ENCODE results near the gene IGFALS. TPM values are rescaled to one million over a fixed set of nuclear protein-coding genes. Genes with fewer than 3 reads are reported as not detected.

Gene IGFALS
- total and polyA plus RNA-seq, 2 experiments from 2014 or later = 1.3 to 2.1 TPM

- no peak overlapping the region for H3K27ac ChIP-seq
- H3K9me3 ChIP-seq (ENCODE audit: low read depth) = no peaks in the 10 kb centered on the region
- H3K4me1 ChIP-seq (ENCODE audit: low read depth) = no peaks in the 10 kb centered on the region
- no peak for DNase-seq (ENCODE audit: low read depth in 1 of 2, low spot score in 1 of 2)
- TF ChIP-seq CTCF (IDR thresholded peaks at IDR 0.05; ENCODE audit: low read depth, low read length) = no peak
- H3K36me3 ChIP-seq = peaks cover 4% of the 10 kb centered on the region
- no peak overlapping the region for H3K4me3 ChIP-seq
- H3K27me3 ChIP-seq = no peaks in the 10 kb centered on the region
Observed at GRCh38 chr16:1741553-1742165, 51.8 kb downstream of the IGFALS start.

GRCh38 chr16:1740781-1741490 lies 52.6 kb downstream of the IGFALS start:
- H3K27ac ChIP-seq = no peak overlapping the region
- H3K9me3 ChIP-seq (ENCODE audit: low read depth) = no peaks in the 10 kb centered on the region
- H3K36me3 ChIP-seq = peaks cover 4% of the 10 kb centered on the region
- no peaks in the 10 kb centered on the region for H3K27me3 ChIP-seq
- no peak for DNase-seq (ENCODE audit: low read depth in 1 of 2, low spot score in 1 of 2)
- no peak for TF ChIP-seq CTCF (IDR thresholded peaks at IDR 0.05; ENCODE audit: low read depth, low read length)
- no peak overlapping the region for H3K4me3 ChIP-seq
- no peaks in the 10 kb centered on the region for H3K4me1 ChIP-seq (ENCODE audit: low read depth)

Other genes starting within 250 kb of the IGFALS start
- gene IFT140, start 181.6 kb downstream of the IGFALS start, total RNA-seq = 40.4 and 48.9 TPM in 2 replicates
- 23.8 and 31.9 TPM in 2 replicates for gene IFT140, start 181.6 kb downstream of the IGFALS start, polyA plus RNA-seq
- gene CRAMP1, start 181.3 kb downstream of the IGFALS start, total RNA-seq = 13.1 and 15.3 TPM in 2 replicates
- 7.7 and 10.3 TPM in 2 replicates for gene CRAMP1, start 181.3 kb downstream of the IGFALS start, polyA plus RNA-seq
- gene JPT2, start 115.4 kb downstream of the IGFALS start, total RNA-seq = 34.5 and 45.1 TPM in 2 replicates
- 10.0 and 10.6 TPM in 2 replicates for gene JPT2, start 115.4 kb downstream of the IGFALS start, polyA plus RNA-seq
- gene MAPK8IP3, start 87.5 kb downstream of the IGFALS start, total RNA-seq = 109 and 127 TPM in 2 replicates
- 57.1 and 75.2 TPM in 2 replicates for gene MAPK8IP3, start 87.5 kb downstream of the IGFALS start, polyA plus RNA-seq
- 72.2 and 106 TPM in 2 replicates for gene NME3, start 22.2 kb downstream of the IGFALS start, total RNA-seq
- 76.9 and 112 TPM in 2 replicates for gene NME3, start 22.2 kb downstream of the IGFALS start, polyA plus RNA-seq
- 19.3 and 42.7 TPM in 2 replicates for gene EME2, start 20.9 kb downstream of the IGFALS start, total RNA-seq
- gene EME2, start 20.9 kb downstream of the IGFALS start, polyA plus RNA-seq = 13.2 and 18.7 TPM in 2 replicates
- gene MRPS34, start 20.6 kb downstream of the IGFALS start, total RNA-seq = 188 and 195 TPM in 2 replicates
- 164 and 172 TPM in 2 replicates for gene MRPS34, start 20.6 kb downstream of the IGFALS start, polyA plus RNA-seq
- gene SPSB3, start 11.1 kb downstream of the IGFALS start, total RNA-seq = 90.5 and 101 TPM in 2 replicates
- gene SPSB3, start 11.1 kb downstream of the IGFALS start, polyA plus RNA-seq = 81.4 and 96.4 TPM in 2 replicates
- 151 and 166 TPM in 2 replicates for gene NUBP2, start 10.7 kb downstream of the IGFALS start, total RNA-seq
- 121 and 138 TPM in 2 replicates for gene NUBP2, start 10.7 kb downstream of the IGFALS start, polyA plus RNA-seq
- 219 and 341 TPM in 2 replicates for gene HAGH, start 33.1 kb upstream of the IGFALS start, total RNA-seq
- 163 and 169 TPM in 2 replicates for gene HAGH, start 33.1 kb upstream of the IGFALS start, polyA plus RNA-seq
- 73.5 and 129 TPM in 2 replicates for gene FAHD1, start 33.5 kb upstream of the IGFALS start, total RNA-seq
- gene FAHD1, start 33.5 kb upstream of the IGFALS start, polyA plus RNA-seq = 48.0 and 55.3 TPM in 2 replicates
- gene MEIOB, start 78.5 kb upstream of the IGFALS start, total RNA-seq = 2.0 TPM in 1 of 2 replicates, not detected in the other
- 1.3 TPM in 1 of 2 replicates, not detected in the other for gene MEIOB, start 78.5 kb upstream of the IGFALS start, polyA plus RNA-seq
- gene HS3ST6, start 124.7 kb upstream of the IGFALS start, total RNA-seq = not detected in 2 replicates
- gene HS3ST6, start 124.7 kb upstream of the IGFALS start, polyA plus RNA-seq = not detected in 2 replicates
- gene MSRB1, start 149.5 kb upstream of the IGFALS start, total RNA-seq = 13.6 and 22.4 TPM in 2 replicates
- gene MSRB1, start 149.5 kb upstream of the IGFALS start, polyA plus RNA-seq = 27.8 and 35.1 TPM in 2 replicates
- not detected in 2 replicates for gene RPL3L, start 161.0 kb upstream of the IGFALS start, total RNA-seq
- 0.07 and 0.28 TPM in 2 replicates for gene RPL3L, start 161.0 kb upstream of the IGFALS start, polyA plus RNA-seq
- 291 and 575 TPM in 2 replicates for gene NDUFB10, start 165.8 kb upstream of the IGFALS start, total RNA-seq
- gene NDUFB10, start 165.8 kb upstream of the IGFALS start, polyA plus RNA-seq = 485 and 518 TPM in 2 replicates
- 2,958 and 3,550 TPM in 2 replicates for gene RPS2, start 171.1 kb upstream of the IGFALS start, total RNA-seq
- 2,155 and 2,484 TPM in 2 replicates for gene RPS2, start 171.1 kb upstream of the IGFALS start, polyA plus RNA-seq
- gene RNF151, start 173.2 kb upstream of the IGFALS start, total RNA-seq = 0.21 TPM in 1 of 2 replicates, not detected in the other
- 0.38 and 0.54 TPM in 2 replicates for gene RNF151, start 173.2 kb upstream of the IGFALS start, polyA plus RNA-seq
- gene TBL3, start 178.3 kb upstream of the IGFALS start, total RNA-seq = 72.4 and 94.7 TPM in 2 replicates
- gene TBL3, start 178.3 kb upstream of the IGFALS start, polyA plus RNA-seq = 67.3 and 82.9 TPM in 2 replicates
- gene NOXO1, start 187.8 kb upstream of the IGFALS start, total RNA-seq = 0.25 and 1.3 TPM in 2 replicates
- 0.80 and 1.2 TPM in 2 replicates for gene NOXO1, start 187.8 kb upstream of the IGFALS start, polyA plus RNA-seq
- 52.8 and 53.5 TPM in 2 replicates for gene GFER, start 190.5 kb upstream of the IGFALS start, total RNA-seq
- 43.8 and 46.9 TPM in 2 replicates for gene GFER, start 190.5 kb upstream of the IGFALS start, polyA plus RNA-seq
- 27.2 and 28.5 TPM in 2 replicates for gene SYNGR3, start 196.3 kb upstream of the IGFALS start, total RNA-seq
- gene SYNGR3, start 196.3 kb upstream of the IGFALS start, polyA plus RNA-seq = 21.8 and 27.1 TPM in 2 replicates
- 35.6 and 50.4 TPM in 2 replicates for gene ZNF598, start 216.1 kb upstream of the IGFALS start, total RNA-seq
- 28.8 and 34.5 TPM in 2 replicates for gene ZNF598, start 216.1 kb upstream of the IGFALS start, polyA plus RNA-seq
- 3.3 and 16.2 TPM in 2 replicates for gene NPW, start 226.1 kb upstream of the IGFALS start, total RNA-seq
- 13.4 and 38.6 TPM in 2 replicates for gene NPW, start 226.1 kb upstream of the IGFALS start, polyA plus RNA-seq
- 33.0 and 34.7 TPM in 2 replicates for gene NHERF2, start 233.2 kb upstream of the IGFALS start, total RNA-seq
- gene NHERF2, start 233.2 kb upstream of the IGFALS start, polyA plus RNA-seq = 37.4 and 50.7 TPM in 2 replicates